SK-N-SH (cell line): Measurements from ENCODE around the gene ASTN2. TPM values are rescaled to one million over a fixed set of nuclear protein-coding genes. Genes with fewer than 3 reads are reported as not detected.

Experiments used
- CTCF ChIA-PET: fragments of 300-600, 350-600 bp; formaldehyde crosslinking; extraction: SDS; loops from one replicate; lab custom pipeline; 2021; lab: Yijun Ruan, JAX
- POLR2A ChIA-PET: fragments of 350-600 bp; sonication (Branson Sonifier 250); formaldehyde crosslinking; extraction: SDS; loops from one replicate; lab custom pipeline; 2020; ENCODE audit warnings: antibody characterized with exemption, inconsistent platforms; lab: Yijun Ruan, JAX
- DNase-seq: peaks from one replicate; pipeline ENCODE4 v3.0.0; 2012
- H2AFZ ChIP-seq: fragments of 200-600 bp; sonication (generic); 2 replicates; pipeline ENCODE4 v1.8.1; 2016; ENCODE audit warnings: antibody characterized with exemption, mild to moderate bottlenecking, low read depth
- H3F3A ChIP-seq: fragments of 200-600 bp; sonication (generic); replicated peaks from 2 replicates; pipeline ENCODE3; 2016; ENCODE audit warnings: antibody characterized with exemption, mild to moderate bottlenecking; ENCODE audit not compliant: insufficient read depth
- H3K27ac ChIP-seq, 2 experiments: fragments of 200-500 bp in 1 of 2; fragments of 200-600 bp in 1 of 2; sonication (Bioruptor generic) in 1 of 2; sonication (generic), shearing (Covaris generic) in 1 of 2; 2 replicates each; pipeline versions ENCODE4 v1.5.1 to v1.6.1; 2014 to 2016; ENCODE audit warnings: low read depth in 2 of 2, inconsistent platforms in 1 of 2, low read length in 1 of 2, mild to moderate bottlenecking in 1 of 2, mixed read lengths in 1 of 2
- H3K27me3 ChIP-seq: fragments of 200-600 bp; sonication (generic), shearing (Covaris generic); 2 replicates; pipeline ENCODE4 v1.6.1; 2016; ENCODE audit warnings: mixed run types; ENCODE audit not compliant: insufficient read depth
- H3K36me3 ChIP-seq, 2 experiments: fragments of 200-500 bp in 1 of 2; fragments of 200-600 bp in 1 of 2; sonication (Bioruptor generic) in 1 of 2; sonication (generic) in 1 of 2; replicated peaks in 1 of 2; 2 replicates each; pipeline versions ENCODE3 to v1.5.1; 2014 to 2016; ENCODE audit warnings: low read length in 1 of 2, mild to moderate bottlenecking in 1 of 2; ENCODE audit not compliant: insufficient read depth in 2 of 2, control insufficient read depth in 1 of 2
- H3K4me1 ChIP-seq, 2 experiments: fragments of 200-500 bp in 1 of 2; fragments of 200-600 bp in 1 of 2; sonication (Bioruptor generic) in 1 of 2; sonication (generic), shearing (Covaris generic) in 1 of 2; 2 replicates each; pipeline versions ENCODE4 v1.5.1 to v1.6.1; 2014 to 2016; ENCODE audit warnings: low read depth in 1 of 2, low read length in 1 of 2, mixed run types in 1 of 2; ENCODE audit not compliant: insufficient read depth in 2 of 2, control insufficient read depth in 1 of 2
- H3K4me2 ChIP-seq: fragments of 200-600 bp; sonication (generic), shearing (Covaris generic); 2 replicates; pipeline ENCODE4 v1.6.1; 2017; ENCODE audit warnings: mixed run types
- H3K4me3 ChIP-seq, 2 experiments: fragments of 200-500 bp in 1 of 2; fragments of 200-600 bp in 1 of 2; sonication (Bioruptor generic) in 1 of 2; sonication (generic), shearing (Covaris generic) in 1 of 2; 2 replicates each; pipeline versions ENCODE4 v1.5.1 to v1.8.1; 2014 to 2016; ENCODE audit warnings: low read depth in 2 of 2, inconsistent platforms in 1 of 2, low read length in 1 of 2, mild to moderate bottlenecking in 1 of 2, mixed read lengths in 1 of 2, moderate library complexity in 1 of 2
- H3K79me2 ChIP-seq: fragments of 200-600 bp; sonication (generic); 2 replicates; pipeline ENCODE4 v1.8.1; 2017; ENCODE audit warnings: mild to moderate bottlenecking; ENCODE audit not compliant: insufficient read depth
- H3K9ac ChIP-seq: fragments of 200-600 bp; sonication (generic); 2 replicates; pipeline ENCODE4 v1.6.1; 2017; ENCODE audit warnings: mixed run types
- H3K9me2 ChIP-seq: fragments of 200-600 bp; sonication (generic); 2 replicates; pipeline ENCODE4 v1.6.1; 2017; ENCODE audit warnings: mixed run types
- H3K9me3 ChIP-seq: fragments of 200-600 bp; sonication (generic); 2 replicates; pipeline ENCODE4 v1.6.1; 2017; ENCODE audit warnings: mixed run types, mild to moderate bottlenecking, moderate library complexity
- H4K20me1 ChIP-seq: fragments of 200-600 bp; sonication (generic); 2 replicates; pipeline ENCODE4 v1.6.1; 2017; ENCODE audit warnings: mild to moderate bottlenecking, mixed run types; ENCODE audit not compliant: insufficient read depth
- CHD2 ChIP-seq: fragments of 150-350 bp; IDR thresholded peaks from 2 replicates; pipeline ENCODE4 v1.6.1; 2018; ENCODE audit warnings: low read length; ENCODE audit not compliant: partially characterized antibody
- CTCF ChIP-seq: fragments of 200-600 bp; sonication (generic); IDR thresholded peaks from 2 replicates; pipeline ENCODE4 v1.6.1; 2017; ENCODE audit warnings: antibody characterized with exemption, mild to moderate bottlenecking, moderate library complexity
- EP300 ChIP-seq, 2 experiments: IDR thresholded peaks; 2 replicates each; pipeline versions ENCODE4 v1.4.0 to v1.6.1; 2012; ENCODE audit warnings: borderline replicate concordance in 1 of 2, low read depth in 1 of 2, low read length in 1 of 2
- FOSL2 ChIP-seq: IDR thresholded peaks from 2 replicates; pipeline ENCODE4 v1.4.0; 2012; ENCODE audit warnings: low read depth, mild to moderate bottlenecking, moderate library complexity, borderline replicate concordance
- FOXJ3 ChIP-seq: sonication (generic); formaldehyde crosslinking; IDR thresholded peaks from 2 replicates; pipeline ENCODE4 v1.5.1; 2020; ENCODE audit warnings: mild to moderate bottlenecking, missing genetic modification reagents
- IRF3 ChIP-seq: fragments of 150-350 bp; IDR thresholded peaks from 2 replicates; pipeline ENCODE4 v1.6.1; 2016; ENCODE audit warnings: mild to moderate bottlenecking, low read depth, low read length
- MEF2A ChIP-seq: IDR thresholded peaks from 2 replicates; pipeline ENCODE4 v1.4.0; 2012; ENCODE audit warnings: low read depth, borderline replicate concordance
- NFIC ChIP-seq: IDR thresholded peaks from 2 replicates; pipeline ENCODE4 v1.4.0; 2012; ENCODE audit warnings: borderline replicate concordance
- NRF1 ChIP-seq: IDR thresholded peaks from 2 replicates; pipeline ENCODE4 v1.6.1; 2012; ENCODE audit warnings: low read depth, mild to moderate bottlenecking, low read length
- POLR2AphosphoS5 ChIP-seq: IDR thresholded peaks from 2 replicates; pipeline ENCODE4 v1.6.1; 2012; ENCODE audit warnings: low read depth, low read length
- RCOR1 ChIP-seq: fragments of 150-350 bp; IDR thresholded peaks from 2 replicates; pipeline ENCODE4 v1.6.1; 2017; ENCODE audit warnings: antibody characterized with exemption, low read length
- SMC3 ChIP-seq: IDR thresholded peaks from 2 replicates; pipeline ENCODE4 v1.6.1; 2012; ENCODE audit warnings: low read depth, low read length, improper control_type of control experiment
- TCF12 ChIP-seq: IDR thresholded peaks from 2 replicates; pipeline ENCODE4 v1.4.0; 2012
- TEAD4 ChIP-seq: IDR thresholded peaks from 2 replicates; pipeline ENCODE4 v1.4.0; 2012; ENCODE audit warnings: mild to moderate bottlenecking, borderline replicate concordance; ENCODE audit not compliant: insufficient read depth
- YY1 ChIP-seq: IDR thresholded peaks from 2 replicates; pipeline ENCODE4 v1.4.0; 2012; ENCODE audit warnings: low read depth, mild to moderate bottlenecking
- ZBTB33 ChIP-seq: IDR thresholded peaks from 2 replicates; pipeline ENCODE4 v1.4.0; 2012; ENCODE audit warnings: low read depth, borderline replicate concordance
- WGBS: methylation state at CpG from one replicate; pipeline ENCODE4 v1.1.6; 2017; ENCODE audit warnings: low lambda C conversion rate; 5-methylcytosine and 5-hydroxymethylcytosine counted together
- polyA plus RNA-seq, 3 experiments: library from polyadenylated mRNA; depleted of rRNA; stranded (reverse); fragments of >200 nt; gene quantifications; 2 replicates each; pipeline ENCODE4 v1.2.3, GENCODE V29; 2012
- TF ChIP-seq, protein P1 (sequence below): IDR thresholded peaks from 2 replicates; pipeline ENCODE4; 2012

ASTN2 gene
- polyA plus RNA-seq, 1 of the 3 experiments (the other 2 are of a cell fraction), result 6.6 TPM

- Histone ChIP-seq H4K20me1 (no peaks in the 10 kb centered on the region), H3K79me2 (no peaks in the 10 kb centered on the region), H3K9me3 (peaks cover 7% of the 10 kb centered on the region; the same call in 1 of the 2 replicates), H3K27me3 (no peaks in the 10 kb centered on the region), H3K4me2 (no peak overlapping the region), H3F3A (no peaks in the 10 kb centered on the region), H2AFZ (no peak overlapping the region), H3K9me2 (no peaks in the 10 kb centered on the region), H3K4me3 (no peak overlapping the region), H3K27ac (no peak overlapping the region), H3K9ac (no peak overlapping the region), H3K4me1 (peaks cover 0 to 5% of the 10 kb centered on the region in 2 experiments; a peak in 1 of 4 replicates), H3K36me3 (no peaks in the 10 kb centered on the region)
- DNase-seq, result no peak
- CTCF ChIA-PET, result interaction anchor here (0.6 kb wide), 1 partner anchor 188 kb away, joined by 3 read pairs; no protein-coding TSS in a partner anchor
- TF ChIP-seq NFIC, result no peak
- WGBS, result 11% methylated on average over 1 of the region's 1 CpG
- POLR2A ChIA-PET, result no interaction called here
Observed at GRCh38 chr9:117204971-117205370, 209.9 kb downstream of the ASTN2 start.

DNA sequence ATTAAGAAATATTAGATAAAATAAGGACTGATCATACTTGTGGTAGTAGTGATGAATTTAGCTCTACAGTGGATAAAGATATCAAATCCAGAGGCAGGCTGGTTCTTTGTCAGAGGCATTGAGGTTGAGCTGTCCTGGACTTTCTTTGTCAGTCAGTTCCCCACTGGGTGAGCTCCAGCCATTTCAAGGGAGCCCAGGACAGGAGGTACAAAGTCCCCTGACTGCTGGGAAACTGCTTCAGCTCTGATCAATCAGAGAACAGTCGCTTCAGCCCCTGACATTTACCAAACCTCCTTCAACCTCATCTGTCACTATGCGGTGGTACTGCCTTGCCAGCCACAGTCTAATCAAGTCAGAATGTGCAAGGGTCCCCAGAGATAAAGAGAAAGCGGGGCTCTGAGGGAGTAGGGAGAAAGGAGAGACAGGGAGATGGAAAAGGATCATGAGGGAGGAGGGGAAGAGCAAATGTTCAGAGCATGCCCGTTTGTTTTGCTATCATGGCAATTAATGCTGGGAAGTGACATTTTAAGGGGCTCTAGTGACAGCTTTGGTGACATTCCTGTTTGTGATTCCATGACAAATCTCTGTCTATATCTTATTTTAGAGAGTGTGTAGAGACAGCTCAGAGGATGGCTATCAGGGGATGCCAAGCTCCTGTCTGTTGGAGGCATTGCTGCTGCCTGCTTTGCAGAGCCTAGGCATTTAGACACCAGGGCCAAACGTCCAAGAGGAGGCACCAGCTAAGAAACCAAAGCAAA is 223.2 kb downstream of the ASTN2 start:
- Histone ChIP-seq H3F3A (no peaks in the 10 kb centered on the region), H3K36me3 (no peaks in the 10 kb centered on the region), H3K4me2 (no peak overlapping the region), H3K79me2 (no peaks in the 10 kb centered on the region)
- CTCF ChIA-PET, result interaction anchor here (0.7 to 1.6 kb wide), 4 partner anchors 20 to 296 kb away, joined by 3 to 4 read pairs (median 3); no protein-coding TSS in a partner anchor
- TF ChIP-seq TEAD4 (no peak), NFIC (no peak), NRF1 (no peak), RCOR1 (no peak), FOXJ3 (CRISPR knock-in tag) (no peak), YY1 (no peak), ZBTB33 (no peak), IRF3 (no peak), FOSL2 (no peak), POLR2AphosphoS5 (no peak), CTCF (no peak), MEF2A (no peak), EP300 (IDR thresholded peaks at IDR 0.05; ENCODE audit: borderline replicate concordance in 1 of 2, low read depth in 1 of 2, low read length in 1 of 2) (no peak), SMC3 (no peak), TCF12 (no peak), CHD2 (no peak)
- TF ChIP-seq, protein P1, sequence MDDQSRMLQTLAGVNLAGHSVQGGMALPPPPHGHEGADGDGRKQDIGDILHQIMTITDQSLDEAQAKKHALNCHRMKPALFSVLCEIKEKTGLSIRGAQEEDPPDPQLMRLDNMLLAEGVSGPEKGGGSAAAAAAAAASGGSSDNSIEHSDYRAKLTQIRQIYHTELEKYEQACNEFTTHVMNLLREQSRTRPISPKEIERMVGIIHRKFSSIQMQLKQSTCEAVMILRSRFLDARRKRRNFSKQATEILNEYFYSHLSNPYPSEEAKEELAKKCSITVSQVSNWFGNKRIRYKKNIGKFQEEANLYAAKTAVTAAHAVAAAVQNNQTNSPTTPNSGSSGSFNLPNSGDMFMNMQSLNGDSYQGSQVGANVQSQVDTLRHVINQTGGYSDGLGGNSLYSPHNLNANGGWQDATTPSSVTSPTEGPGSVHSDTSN, result no peak
- TF ChIP-seq, all 33 proteins: peak for 0
- H4K20me1 ChIP-seq, result no peaks in the 10 kb centered on the region
- POLR2A ChIA-PET, result no interaction called here
- H3K27ac ChIP-seq, result peak overlapping the region in 1 of 2 experiments; percentile 55; a peak in 2 of 4 replicates
- no peak overlapping the region for H3K9ac ChIP-seq
- no peak for DNase-seq
- H3K4me1 ChIP-seq, result peaks cover 0 to 8% of the 10 kb centered on the region in 2 experiments; a peak in 2 of 4 replicates
- no peak overlapping the region for H2AFZ ChIP-seq
- H3K4me3 ChIP-seq, result no peak overlapping the region
- 5% methylated on average over 5 of the region's 5 CpGs for WGBS
- no peaks in the 10 kb centered on the region for H3K9me3 ChIP-seq
- no peaks in the 10 kb centered on the region for H3K9me2 ChIP-seq
- no peaks in the 10 kb centered on the region for H3K27me3 ChIP-seq
